ENCODE data around the gene PLAC1. TPM values are rescaled to one million over a fixed set of nuclear protein-coding genes. Genes with fewer than 3 reads are reported as not detected.

Gene PLAC1
- total RNA-seq, 1 donor from 2014 or later: not detected

DNA sequence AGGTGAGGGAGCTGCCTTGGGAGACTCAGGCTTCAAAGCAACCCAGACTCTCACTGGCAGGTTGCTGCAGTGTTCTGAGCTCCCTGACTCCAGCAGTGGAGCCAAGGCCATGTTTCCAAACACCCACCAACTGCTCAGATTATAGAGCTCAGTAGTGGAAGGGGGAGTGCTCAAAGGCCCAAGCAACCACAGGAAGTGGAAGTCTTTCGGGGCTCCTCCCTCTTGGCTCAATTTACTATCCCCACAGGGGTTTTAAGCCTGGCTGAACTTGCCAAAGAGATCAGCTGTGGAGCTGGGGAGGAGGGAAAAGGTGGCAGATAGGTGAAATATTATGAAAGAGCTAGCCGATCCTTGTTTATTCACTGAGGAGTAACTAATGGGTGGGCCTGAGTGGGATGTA lies 115.8 kb downstream of the PLAC1 start:
- TF ChIP-seq, protein P1, sequence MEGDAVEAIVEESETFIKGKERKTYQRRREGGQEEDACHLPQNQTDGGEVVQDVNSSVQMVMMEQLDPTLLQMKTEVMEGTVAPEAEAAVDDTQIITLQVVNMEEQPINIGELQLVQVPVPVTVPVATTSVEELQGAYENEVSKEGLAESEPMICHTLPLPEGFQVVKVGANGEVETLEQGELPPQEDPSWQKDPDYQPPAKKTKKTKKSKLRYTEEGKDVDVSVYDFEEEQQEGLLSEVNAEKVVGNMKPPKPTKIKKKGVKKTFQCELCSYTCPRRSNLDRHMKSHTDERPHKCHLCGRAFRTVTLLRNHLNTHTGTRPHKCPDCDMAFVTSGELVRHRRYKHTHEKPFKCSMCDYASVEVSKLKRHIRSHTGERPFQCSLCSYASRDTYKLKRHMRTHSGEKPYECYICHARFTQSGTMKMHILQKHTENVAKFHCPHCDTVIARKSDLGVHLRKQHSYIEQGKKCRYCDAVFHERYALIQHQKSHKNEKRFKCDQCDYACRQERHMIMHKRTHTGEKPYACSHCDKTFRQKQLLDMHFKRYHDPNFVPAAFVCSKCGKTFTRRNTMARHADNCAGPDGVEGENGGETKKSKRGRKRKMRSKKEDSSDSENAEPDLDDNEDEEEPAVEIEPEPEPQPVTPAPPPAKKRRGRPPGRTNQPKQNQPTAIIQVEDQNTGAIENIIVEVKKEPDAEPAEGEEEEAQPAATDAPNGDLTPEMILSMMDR (IDR thresholded peaks at IDR 0.05; ENCODE audit: unreplicated experiment): no peak
- peaks cover 3% of the 10 kb centered on the region for H3K36me3 Mint-ChIP-seq (ENCODE audit: insufficient read depth)
- peaks cover 17% of the 10 kb centered on the region for H3K4me1 Mint-ChIP-seq (ENCODE audit: low read depth)
- no peak for DNase-seq (ENCODE audit: low spot score, unreplicated experiment)
- peak overlapping the region; percentile 87 for H3K27ac Mint-ChIP-seq
- H3K4me3 Mint-ChIP-seq (ENCODE audit: low read depth): no peak overlapping the region
- no peaks in the 10 kb centered on the region for H3K27me3 Mint-ChIP-seq
- H3K9me3 Mint-ChIP-seq (ENCODE audit: low read depth): peaks cover 14% of the 10 kb centered on the region

DNA sequence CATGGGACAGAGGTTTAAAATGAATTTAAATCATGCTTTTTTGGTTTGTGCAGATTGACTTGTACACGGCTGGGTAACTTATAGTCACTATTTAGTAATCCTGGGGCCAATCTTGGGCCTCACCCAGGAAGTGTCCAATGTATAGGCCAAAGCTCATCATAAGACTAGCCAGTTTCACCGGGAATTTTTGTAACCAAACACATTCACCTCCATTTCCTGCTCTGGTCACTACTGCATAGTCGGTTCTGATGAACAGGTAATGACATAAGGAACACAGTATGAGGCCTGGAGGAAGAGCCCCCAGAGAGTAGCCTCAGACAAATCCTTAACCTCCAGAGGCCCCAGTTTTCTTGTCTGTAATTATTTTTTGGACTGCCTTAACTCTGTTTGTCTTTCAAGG lies 116.4 kb downstream of the PLAC1 start:
- Mint-ChIP-seq H3K9me3 (ENCODE audit: low read depth) (peaks cover 14% of the 10 kb centered on the region), H3K4me3 (ENCODE audit: low read depth) (no peak overlapping the region), H3K36me3 (ENCODE audit: insufficient read depth) (peaks cover 3% of the 10 kb centered on the region), H3K4me1 (ENCODE audit: low read depth) (peaks cover 13% of the 10 kb centered on the region), H3K27ac (no peak overlapping the region), H3K27me3 (no peaks in the 10 kb centered on the region)
- DNase-seq (ENCODE audit: low spot score, unreplicated experiment): no peak
- TF ChIP-seq, protein P1 (IDR thresholded peaks at IDR 0.05; ENCODE audit: unreplicated experiment): no peak

DNA sequence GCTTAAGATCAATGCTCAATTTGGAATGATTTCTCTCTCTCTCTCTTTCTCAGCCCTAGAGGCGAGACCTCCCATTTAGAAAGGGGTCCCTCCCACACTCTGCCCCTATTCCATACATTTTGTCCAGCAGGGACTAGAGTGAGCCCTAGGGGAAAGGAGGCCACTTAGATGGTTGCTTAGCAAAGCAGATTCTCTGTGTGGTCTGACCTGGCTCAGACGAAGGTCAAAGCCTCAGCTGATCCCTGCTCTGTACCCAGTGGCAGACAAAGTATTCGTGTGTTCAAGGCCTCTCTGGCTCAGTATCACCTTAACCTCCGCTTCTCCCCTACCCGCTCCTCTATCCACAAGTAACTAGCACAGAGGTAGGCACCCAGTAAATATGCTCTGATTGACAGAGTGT lies 120.0 kb downstream of the PLAC1 start:
- Mint-ChIP-seq H3K4me3 (ENCODE audit: low read depth) (no peak overlapping the region), H3K36me3 (ENCODE audit: insufficient read depth) (no peaks in the 10 kb centered on the region), H3K27me3 (no peaks in the 10 kb centered on the region), H3K9me3 (ENCODE audit: low read depth) (peaks cover 20% of the 10 kb centered on the region), H3K4me1 (ENCODE audit: low read depth) (peaks cover 10% of the 10 kb centered on the region), H3K27ac (peak overlapping the region; percentile 43)
- no peak for DNase-seq (ENCODE audit: low spot score, unreplicated experiment)
- TF ChIP-seq, protein P1 (IDR thresholded peaks at IDR 0.05; ENCODE audit: unreplicated experiment): no peak

DNA sequence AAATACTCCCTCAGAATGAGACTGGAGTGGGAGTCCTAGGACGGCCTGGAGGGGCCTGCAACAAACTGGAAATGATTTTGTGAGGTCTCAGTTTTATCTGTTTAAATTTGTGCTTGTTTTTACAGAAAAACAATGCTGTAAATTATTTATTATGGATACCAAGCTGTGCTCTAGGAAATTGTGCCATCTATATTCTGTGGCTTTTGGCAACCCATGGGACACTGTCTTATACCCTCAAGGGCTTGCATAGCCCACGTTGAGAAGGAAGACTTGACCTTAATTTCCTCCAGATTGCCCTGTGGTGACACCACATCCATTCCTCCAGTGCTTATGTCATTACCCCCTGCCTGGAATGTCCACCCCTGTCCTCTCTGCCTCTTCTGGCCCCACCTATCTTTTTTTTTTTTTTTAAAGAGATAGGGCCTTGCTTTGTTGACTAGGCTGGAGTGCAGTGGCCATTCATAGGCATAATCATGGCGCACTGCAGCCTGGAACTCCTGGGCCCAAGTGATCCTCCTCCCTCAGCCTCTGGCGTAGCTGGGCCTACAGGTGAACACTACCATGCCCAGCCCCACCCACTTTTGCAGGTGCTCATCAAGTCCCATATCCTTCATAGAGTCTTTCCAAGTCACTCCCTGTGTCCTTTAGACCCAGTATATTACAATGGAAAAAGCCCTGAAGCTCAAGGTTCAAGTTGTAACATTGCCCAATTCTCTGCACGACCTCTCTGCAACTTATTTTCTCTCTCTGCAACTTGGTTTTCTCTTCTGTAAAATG lies 120.9 kb downstream of the PLAC1 start:
- peaks cover 8% of the 10 kb centered on the region for H3K4me1 Mint-ChIP-seq (ENCODE audit: low read depth)
- TF ChIP-seq, protein P1 (IDR thresholded peaks at IDR 0.05; ENCODE audit: unreplicated experiment): no peak
- no peak for DNase-seq (ENCODE audit: low spot score, unreplicated experiment)
- H3K27me3 Mint-ChIP-seq: no peaks in the 10 kb centered on the region
- peak overlapping the region; percentile 89 for H3K27ac Mint-ChIP-seq
- H3K4me3 Mint-ChIP-seq (ENCODE audit: low read depth): peak overlapping the region; percentile 47
- H3K9me3 Mint-ChIP-seq (ENCODE audit: low read depth): peaks cover 23% of the 10 kb centered on the region
- H3K36me3 Mint-ChIP-seq (ENCODE audit: insufficient read depth): no peaks in the 10 kb centered on the region

DNA sequence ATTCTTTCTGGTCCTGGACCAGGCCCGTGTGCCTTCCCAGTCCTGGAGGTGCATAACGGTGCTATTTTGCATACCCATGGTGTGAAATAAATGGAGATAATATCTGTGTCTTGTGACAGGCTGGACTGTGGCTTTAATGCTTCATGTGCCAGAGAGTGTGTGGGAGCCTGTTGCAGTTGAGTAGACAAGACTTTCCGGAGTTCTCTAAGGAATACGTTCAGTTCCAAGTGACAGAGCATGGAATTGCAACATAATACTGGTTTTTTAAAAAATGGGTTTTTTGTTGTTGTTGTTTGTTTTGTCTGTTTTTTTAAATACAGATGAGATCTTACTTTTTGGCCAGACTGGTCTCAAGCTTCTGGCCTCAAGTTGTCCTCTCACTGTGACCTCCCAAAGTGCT lies 124.3 kb downstream of the PLAC1 start:
- TF ChIP-seq, protein P1 (IDR thresholded peaks at IDR 0.05; ENCODE audit: unreplicated experiment): no peak
- Mint-ChIP-seq H3K9me3 (ENCODE audit: low read depth) (peaks cover 22% of the 10 kb centered on the region), H3K4me1 (ENCODE audit: low read depth) (peaks cover 7% of the 10 kb centered on the region), H3K27ac (no peak overlapping the region), H3K4me3 (ENCODE audit: low read depth) (no peak overlapping the region), H3K36me3 (ENCODE audit: insufficient read depth) (no peaks in the 10 kb centered on the region), H3K27me3 (no peaks in the 10 kb centered on the region)
- DNase-seq (ENCODE audit: low spot score, unreplicated experiment): no peak

Measured in progenitor cell of endocrine pancreas (in vitro differentiated cells).